GM21528 (cell line): ENCODE measurements around the gene SLC6A17.

ENCODE experiments used
- ATAC-seq: cut with Tn5 transposase; IDR thresholded peaks from one replicate; pipeline ENCODE4 v1.9.1; 2021; ENCODE audit warnings: mild to moderate bottlenecking, moderate library complexity; ENCODE audit not compliant: unreplicated experiment, low FRiP score

The SLC6A17 gene

DNA sequence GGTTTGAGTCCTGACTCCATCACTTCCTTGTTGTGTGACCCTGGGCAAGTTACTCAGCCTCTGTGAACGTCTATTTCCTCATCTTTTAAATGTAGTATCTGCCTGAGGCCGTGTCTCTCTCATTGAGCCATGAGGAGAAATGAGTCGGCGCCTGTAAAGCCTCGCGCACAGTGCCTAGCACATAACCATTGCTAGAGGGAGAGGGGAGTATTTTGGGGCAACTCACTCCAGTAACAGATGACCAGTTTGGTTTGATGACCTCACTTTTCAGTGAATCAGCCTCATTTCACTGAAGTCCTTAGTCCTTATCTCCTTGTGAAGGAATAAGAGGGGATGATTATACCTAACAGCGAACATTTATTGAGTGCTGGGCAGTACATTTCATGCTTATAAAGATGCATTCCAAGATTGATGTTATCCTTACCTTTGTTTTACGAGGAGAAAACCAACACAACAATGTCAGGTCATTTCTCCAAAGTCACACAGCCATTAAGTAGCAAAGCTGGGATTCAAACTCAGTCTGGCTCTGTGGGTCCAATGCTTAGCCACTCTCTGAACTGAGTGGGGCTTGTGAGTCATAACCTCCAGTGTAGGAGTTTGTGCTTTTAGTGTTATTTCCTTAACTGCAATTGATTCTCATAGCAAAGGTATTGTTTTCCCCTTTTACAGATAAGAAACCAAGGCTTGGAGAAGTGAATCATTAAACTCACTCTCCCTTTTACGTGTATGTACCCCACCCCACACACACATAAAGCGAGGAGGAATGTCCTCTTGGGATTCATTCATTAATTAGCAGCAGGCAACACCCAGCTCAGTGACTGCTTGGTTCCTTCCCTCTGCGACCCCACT is 85.8 kb downstream of the SLC6A17 start:
- ATAC-seq: no peak

- ATAC-seq: no peak
Measured at GRCh38 chr1:110237386-110238152, 87.3 kb downstream of the SLC6A17 start.

- no peak for ATAC-seq
Measured at GRCh38 chr1:110239441-110240430, 89.4 kb downstream of the SLC6A17 start.

DNA sequence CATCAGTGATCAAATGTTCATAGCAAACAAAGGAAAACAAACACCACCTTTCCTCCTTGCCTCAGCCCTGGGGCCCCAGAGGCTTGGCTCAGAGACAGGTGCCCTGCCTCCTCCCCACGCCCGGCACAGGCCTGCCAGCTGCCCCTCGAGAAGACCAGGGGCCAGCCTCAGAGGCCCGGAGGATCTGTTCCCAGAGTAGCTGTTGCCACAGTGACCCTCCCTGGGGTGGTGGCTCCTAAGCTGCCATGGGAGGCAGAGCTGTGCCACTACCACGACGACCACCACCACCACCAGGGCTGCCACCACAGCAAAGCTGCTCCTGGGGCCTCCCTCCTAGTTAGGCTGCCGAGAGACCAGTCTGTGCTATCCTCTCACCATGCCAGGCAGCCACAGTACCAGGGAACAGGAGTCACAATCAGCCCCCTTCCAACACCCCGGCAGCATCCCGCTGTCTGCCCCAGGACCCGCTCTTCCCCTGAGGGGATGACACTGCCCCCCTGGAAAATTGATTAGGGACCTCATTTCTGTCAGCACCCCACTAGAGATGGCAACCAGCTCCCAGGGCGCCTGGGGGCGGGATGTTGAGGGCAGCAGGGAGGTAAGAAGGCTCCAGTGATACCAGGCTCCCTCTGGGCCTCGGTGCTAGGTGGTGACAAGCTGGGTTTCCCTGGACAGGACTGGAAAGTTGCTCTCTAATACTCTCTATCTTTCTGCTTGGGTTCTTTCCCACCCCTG is 90.3 kb downstream of the SLC6A17 start:
- no peak for ATAC-seq

DNA sequence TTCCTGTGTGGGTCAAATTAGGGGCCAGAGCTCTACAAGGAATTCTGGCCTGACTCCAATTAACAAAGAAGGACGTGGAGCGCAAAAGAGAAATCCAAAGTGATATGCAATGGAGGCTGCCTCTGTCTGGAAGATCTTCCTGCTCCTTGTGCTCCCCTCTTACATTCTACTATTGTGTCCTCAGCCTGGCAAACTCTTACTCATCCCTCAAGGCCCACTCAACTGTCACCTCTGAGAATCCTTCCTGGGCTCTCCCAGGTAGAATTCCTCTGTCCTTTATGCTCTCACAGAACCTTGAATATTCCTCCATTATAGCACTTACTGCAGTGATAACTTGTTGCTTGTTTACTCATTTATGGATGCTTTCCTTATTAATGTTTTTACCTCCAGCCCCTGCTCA is 91.2 kb downstream of the SLC6A17 start:
- no peak for ATAC-seq

- ATAC-seq: no peak
Measured at GRCh38 chr1:110242062-110242461, 91.8 kb downstream of the SLC6A17 start.

DNA sequence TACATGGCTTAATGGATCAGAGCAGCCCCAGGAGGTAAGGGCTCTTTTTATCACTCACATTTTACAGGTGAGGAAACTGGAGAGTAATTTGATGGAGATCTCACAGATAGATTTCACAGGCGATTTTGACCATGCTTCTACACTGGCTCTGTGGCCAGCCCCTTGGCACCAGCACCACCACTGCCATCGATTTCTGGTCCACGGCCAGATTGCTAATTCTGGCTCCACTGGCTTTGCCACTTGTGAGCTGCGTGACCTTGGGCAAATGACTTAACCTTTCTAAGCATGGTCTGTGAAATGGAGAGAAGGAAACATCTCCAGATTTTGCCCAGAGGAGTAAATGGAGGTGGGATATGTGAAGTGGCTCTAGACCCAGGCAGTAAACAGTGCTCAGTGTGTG is 92.4 kb downstream of the SLC6A17 start:
- ATAC-seq: no peak

DNA sequence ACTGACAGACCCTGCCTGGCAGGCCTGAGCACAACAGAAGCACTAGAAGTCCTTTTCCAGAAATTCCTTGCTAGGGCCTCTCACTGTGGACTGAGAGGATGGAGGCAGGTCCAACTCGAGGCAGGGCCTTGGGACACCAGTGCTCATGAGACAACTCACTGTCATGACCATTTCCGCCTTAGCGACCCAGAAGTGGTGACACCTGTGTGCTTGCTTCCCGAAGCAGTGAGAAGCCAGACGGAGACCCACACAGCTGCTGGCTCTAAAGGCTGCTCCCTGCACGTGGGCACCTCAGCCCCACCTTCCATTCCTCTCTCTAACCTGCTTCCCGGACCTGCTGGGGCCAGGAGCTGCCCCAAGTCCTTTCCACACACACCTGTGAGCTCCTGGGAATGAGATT is 92.9 kb downstream of the SLC6A17 start:
- ATAC-seq: no peak

DNA sequence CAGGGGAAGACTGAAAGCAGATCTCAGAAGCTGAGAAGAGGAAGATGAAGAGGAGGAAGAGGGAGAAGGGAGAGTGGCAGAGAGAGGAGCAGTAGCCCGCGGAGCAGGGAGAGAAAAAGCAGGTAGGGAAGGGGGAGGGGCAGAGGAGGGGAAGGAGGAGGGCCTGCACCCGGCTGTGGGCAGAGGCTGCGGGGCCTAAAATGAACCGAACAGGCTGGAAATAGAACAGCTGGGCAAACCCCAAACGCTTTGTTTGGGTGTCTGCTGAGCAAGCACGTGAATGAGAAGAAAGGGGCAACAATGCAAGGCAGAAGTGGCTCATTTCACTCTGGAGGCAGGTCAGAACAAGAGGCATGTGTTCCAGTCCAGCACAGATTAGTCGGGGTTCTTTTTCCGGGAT is 93.3 kb downstream of the SLC6A17 start:
- no peak for ATAC-seq

- ATAC-seq: no peak
Measured at GRCh38 chr1:110245876-110246620, 95.8 kb downstream of the SLC6A17 start.

- no peak for ATAC-seq
Measured at GRCh38 chr1:110248746-110249145, 98.5 kb downstream of the SLC6A17 start.

GRCh38 chr1:110249256-110249655 is 99.0 kb downstream of the SLC6A17 start:
- no peak for ATAC-seq

DNA sequence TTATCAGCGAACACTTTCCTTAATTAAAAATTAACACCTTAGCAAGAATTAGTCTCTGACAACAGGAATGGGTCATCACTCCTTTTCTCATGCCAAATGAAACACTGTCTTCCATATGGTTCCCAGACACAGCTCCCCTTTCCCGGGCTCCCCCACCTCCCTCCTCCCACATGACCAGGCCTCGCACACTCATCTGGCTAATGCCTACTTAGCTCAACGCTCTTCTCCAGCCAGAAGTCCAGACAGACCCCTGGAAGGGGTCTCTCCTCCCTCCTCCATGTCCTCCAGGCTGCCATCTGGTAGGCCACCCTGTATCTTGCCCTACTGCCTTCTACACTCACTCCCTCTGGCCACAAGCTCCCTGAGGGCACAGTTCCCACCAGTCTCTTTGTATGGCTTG is 99.7 kb downstream of the SLC6A17 start:
- no peak for ATAC-seq

DNA sequence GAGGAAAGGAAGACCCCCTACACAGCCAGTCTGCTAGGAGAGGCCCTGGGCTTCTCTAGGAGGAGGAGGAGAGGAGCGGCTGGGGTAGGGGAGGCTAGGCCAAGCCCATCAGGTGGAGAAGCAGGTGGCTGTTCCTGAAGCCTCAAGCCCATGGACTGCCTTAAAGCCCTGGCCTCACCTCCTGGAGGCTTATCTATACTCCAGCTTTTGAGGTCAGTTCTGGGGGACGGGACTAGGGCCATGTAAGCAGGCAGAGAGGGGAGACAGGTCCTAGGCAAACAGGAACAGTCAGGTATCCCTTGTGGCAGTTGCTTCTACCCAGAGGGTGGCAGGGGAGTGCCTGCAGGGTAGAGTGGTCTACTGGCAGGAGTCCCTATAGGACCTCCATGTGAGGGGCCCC is 100.5 kb downstream of the SLC6A17 start:
- no peak for ATAC-seq
